ENCODE data around the gene AK8.

- TF ChIP-seq CTCF (IDR thresholded peaks at IDR 0.05; ENCODE audit: low read length), result no peak
- no peak for TF ChIP-seq EZH2 (IDR thresholded peaks at IDR 0.05; ENCODE audit: borderline replicate concordance, low read length)
These were observed 52.0 kb downstream of the AK8 start for GRCh38 chr9:132826131-132826530.

Measured in OCI-LY1 (cell line).